Loucy (cell line): Measurements from ENCODE around the gene PDE10A.

Experiments
- EZH2phosphoT487 ChIP-seq: fragments of 200-600 bp; IDR thresholded peaks from 2 replicates; pipeline ENCODE4 v1.6.1; 2018; ENCODE audit warnings: antibody characterized with exemption, mild to moderate bottlenecking, moderate library complexity, borderline replicate concordance
- TF ChIP-seq, protein P1 (sequence below): fragments of 200-600 bp; sonication (generic); conservative IDR thresholded peaks from 2 replicates; pipeline ENCODE4 v1.5.1; 2014; ENCODE audit warnings: mild to moderate bottlenecking, antibody characterized with exemption, low read length

DNA sequence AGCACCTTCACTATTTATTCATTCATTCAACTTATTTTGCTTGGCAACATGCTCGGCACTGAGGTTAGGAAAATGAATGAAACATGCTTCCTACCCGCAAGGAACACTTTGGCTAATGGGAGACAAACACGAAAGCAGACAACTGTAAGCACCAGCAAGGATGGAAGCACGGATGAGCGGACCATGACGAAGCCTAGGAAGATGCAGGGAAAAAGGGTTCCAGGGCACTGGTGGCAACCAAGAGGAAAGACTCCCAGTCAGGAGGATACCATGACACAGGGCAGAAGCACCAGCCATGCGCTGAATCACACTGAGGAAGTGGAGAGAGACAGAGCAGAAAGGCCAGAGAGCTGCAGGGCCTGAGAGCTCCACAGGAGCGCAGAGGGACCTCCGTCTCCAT lies 9.8 kb downstream of the PDE10A start:
- TF ChIP-seq, protein P1, sequence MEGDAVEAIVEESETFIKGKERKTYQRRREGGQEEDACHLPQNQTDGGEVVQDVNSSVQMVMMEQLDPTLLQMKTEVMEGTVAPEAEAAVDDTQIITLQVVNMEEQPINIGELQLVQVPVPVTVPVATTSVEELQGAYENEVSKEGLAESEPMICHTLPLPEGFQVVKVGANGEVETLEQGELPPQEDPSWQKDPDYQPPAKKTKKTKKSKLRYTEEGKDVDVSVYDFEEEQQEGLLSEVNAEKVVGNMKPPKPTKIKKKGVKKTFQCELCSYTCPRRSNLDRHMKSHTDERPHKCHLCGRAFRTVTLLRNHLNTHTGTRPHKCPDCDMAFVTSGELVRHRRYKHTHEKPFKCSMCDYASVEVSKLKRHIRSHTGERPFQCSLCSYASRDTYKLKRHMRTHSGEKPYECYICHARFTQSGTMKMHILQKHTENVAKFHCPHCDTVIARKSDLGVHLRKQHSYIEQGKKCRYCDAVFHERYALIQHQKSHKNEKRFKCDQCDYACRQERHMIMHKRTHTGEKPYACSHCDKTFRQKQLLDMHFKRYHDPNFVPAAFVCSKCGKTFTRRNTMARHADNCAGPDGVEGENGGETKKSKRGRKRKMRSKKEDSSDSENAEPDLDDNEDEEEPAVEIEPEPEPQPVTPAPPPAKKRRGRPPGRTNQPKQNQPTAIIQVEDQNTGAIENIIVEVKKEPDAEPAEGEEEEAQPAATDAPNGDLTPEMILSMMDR, result no peak
- no peak for TF ChIP-seq EZH2phosphoT487
